MM.1S (cell line): Measurements from ENCODE around the gene HSDL1.

Experiments used
- DNase-seq: peaks from one replicate; pipeline ENCODE4 v3.0.0-alpha.2; 2015
- H2AFZ ChIP-seq: fragments of 300-600 bp; sonication (generic); 2 replicates; pipeline ENCODE4 v1.6.0; 2016; ENCODE audit warnings: antibody characterized with exemption, low read length
- H3F3A ChIP-seq: fragments of 300-600 bp; sonication (generic); 2 replicates; pipeline ENCODE4 v1.6.1; 2016; ENCODE audit warnings: mild to moderate bottlenecking, antibody characterized with exemption, low read length, moderate library complexity, mixed read lengths; ENCODE audit not compliant: insufficient read depth
- H3K27ac ChIP-seq: fragments of 300-600 bp; sonication (generic); 2 replicates; pipeline ENCODE4 v1.5.1; 2016; ENCODE audit warnings: mild to moderate bottlenecking, low read length
- H3K27me3 ChIP-seq: fragments of 300-600 bp; sonication (generic); replicated peaks from 2 replicates; pipeline ENCODE4 v1.6.0; 2016; ENCODE audit warnings: low read length; ENCODE audit not compliant: insufficient read depth
- H3K36me3 ChIP-seq: fragments of 300-600 bp; sonication (generic); replicated peaks from 2 replicates; pipeline ENCODE4 v1.6.1; 2016; ENCODE audit warnings: mild to moderate bottlenecking, low read length, mixed read lengths; ENCODE audit not compliant: insufficient read depth
- H3K4me1 ChIP-seq: fragments of 300-600 bp; sonication (generic); 2 replicates; pipeline ENCODE4 v1.6.1; 2016; ENCODE audit warnings: low read length, mixed read lengths
- H3K4me2 ChIP-seq: fragments of 300-600 bp; sonication (generic); 2 replicates; pipeline ENCODE4 v1.6.0; 2016; ENCODE audit warnings: low read depth, low read length
- H3K4me3 ChIP-seq: fragments of 300-600 bp; sonication (generic); 2 replicates; pipeline ENCODE4 v1.5.1; 2016; ENCODE audit warnings: low read length, mixed read lengths
- H3K79me2 ChIP-seq: fragments of 300-600 bp; sonication (generic); 2 replicates; pipeline ENCODE4 v1.6.1; 2016; ENCODE audit warnings: mixed run types, low read length, mixed read lengths
- H3K9ac ChIP-seq: fragments of 300-600 bp; sonication (generic); 2 replicates; pipeline ENCODE4 v1.6.1; 2016; ENCODE audit warnings: low read length, mixed read lengths
- H3K9me2 ChIP-seq: fragments of 300-600 bp; sonication (generic); replicated peaks from 2 replicates; pipeline ENCODE4 v1.6.1; 2016; ENCODE audit warnings: mild to moderate bottlenecking, low read length, mixed read lengths; ENCODE audit not compliant: insufficient read depth
- H3K9me3 ChIP-seq: fragments of 300-600 bp; sonication (generic); replicated peaks from 2 replicates; pipeline ENCODE4 v1.6.1; 2016; ENCODE audit warnings: mild to moderate bottlenecking, low read length, mixed read lengths; ENCODE audit not compliant: insufficient read depth
- H4K20me1 ChIP-seq: fragments of 300-600 bp; sonication (generic); 2 replicates; pipeline ENCODE4 v1.6.1; 2016; ENCODE audit warnings: mild to moderate bottlenecking, low read length, moderate library complexity, mixed read lengths; ENCODE audit not compliant: insufficient read depth
- CTCF ChIP-seq: fragments of 300-600 bp; sonication (generic); IDR thresholded peaks from 2 replicates; pipeline ENCODE4 v1.5.1; 2016; ENCODE audit warnings: antibody characterized with exemption, low read length, mixed read lengths
- EZH2 ChIP-seq: fragments of 300-600 bp; sonication (generic); optimal IDR thresholded peaks from 2 replicates; pipeline ENCODE3; 2017; ENCODE audit warnings: low read depth, mild to moderate bottlenecking, antibody characterized with exemption, low read length, mixed read lengths
- EZH2phosphoT487 ChIP-seq: fragments of 300-600 bp; sonication (generic); IDR thresholded peaks from 2 replicates; pipeline ENCODE4 v1.6.1; 2018; ENCODE audit warnings: antibody characterized with exemption, low read length

The HSDL1 gene

GRCh38 chr16:84184775-84185174, 39.8 kb upstream of the HSDL1 start:
- H3K36me3 ChIP-seq, result no peaks in the 10 kb centered on the region
- H3K9me2 ChIP-seq, result no peaks in the 10 kb centered on the region
- H3K79me2 ChIP-seq, result peaks cover 27% of the 10 kb centered on the region
- no peaks in the 10 kb centered on the region for H3K4me1 ChIP-seq
- H2AFZ ChIP-seq, result no peak overlapping the region
- no peak overlapping the region for H3K27ac ChIP-seq
- no peak for DNase-seq
- H3F3A ChIP-seq, result no peaks in the 10 kb centered on the region
- H3K27me3 ChIP-seq, result no peaks in the 10 kb centered on the region
- no peak for TF ChIP-seq CTCF
- no peaks in the 10 kb centered on the region for H3K9me3 ChIP-seq
- H4K20me1 ChIP-seq, result no peaks in the 10 kb centered on the region
- no peak overlapping the region for H3K4me3 ChIP-seq
- H3K4me2 ChIP-seq, result no peak overlapping the region
- H3K9ac ChIP-seq, result no peak overlapping the region

GRCh38 chr16:84183911-84184591, 39.1 kb upstream of the HSDL1 start:
- DNase-seq, result no peak
- H3K79me2 ChIP-seq, result peaks cover 27% of the 10 kb centered on the region
- no peaks in the 10 kb centered on the region for H3K27me3 ChIP-seq
- TF ChIP-seq EZH2 (no peak), CTCF (no peak), EZH2phosphoT487 (no peak)
- no peak overlapping the region for H3K4me3 ChIP-seq
- no peak overlapping the region for H3K4me2 ChIP-seq
- H2AFZ ChIP-seq, result no peak overlapping the region
- H3K9me3 ChIP-seq, result no peaks in the 10 kb centered on the region
- H3K9me2 ChIP-seq, result no peaks in the 10 kb centered on the region
- no peaks in the 10 kb centered on the region for H3K4me1 ChIP-seq
- H3K36me3 ChIP-seq, result no peaks in the 10 kb centered on the region
- H3K9ac ChIP-seq, result no peak overlapping the region
- H3F3A ChIP-seq, result no peaks in the 10 kb centered on the region
- H4K20me1 ChIP-seq, result no peaks in the 10 kb centered on the region
- H3K27ac ChIP-seq, result no peak overlapping the region

GRCh38 chr16:84183572-84183875, 38.5 kb upstream of the HSDL1 start:
- Histone ChIP-seq H3K4me1 (no peaks in the 10 kb centered on the region), H3K79me2 (peaks cover 27% of the 10 kb centered on the region), H2AFZ (no peak overlapping the region), H3K27me3 (no peaks in the 10 kb centered on the region), H3K9me2 (no peaks in the 10 kb centered on the region), H3K9ac (no peak overlapping the region), H3K4me2 (no peak overlapping the region), H3K27ac (no peak overlapping the region), H3K4me3 (no peak overlapping the region), H3K36me3 (no peaks in the 10 kb centered on the region), H3F3A (no peaks in the 10 kb centered on the region), H3K9me3 (no peaks in the 10 kb centered on the region), H4K20me1 (no peaks in the 10 kb centered on the region)
- no peak for DNase-seq
- TF ChIP-seq CTCF (no peak), EZH2 (no peak)
